Subcutaneous adipose tissue (tissue), 4 donors: ENCODE results near the gene DDX24. TPM values are rescaled to one million over a fixed set of nuclear protein-coding genes. Genes with fewer than 3 reads are reported as not detected.

Experiments used
- CTCF ChIP-seq: fragments of 450-650 bp; IDR thresholded peaks from one replicate; pipeline ENCODE4 v1.5.1; 2016; ENCODE audit warnings: low read depth, mild to moderate bottlenecking, control low read depth, antibody characterized with exemption, moderate library complexity
- total RNA-seq, 4 donors: library from RNA; depleted of rRNA; stranded (reverse); fragments of >200 nt; gene quantifications; one replicate each; pipeline ENCODE4 v1.1.0, GENCODE V29; 2016

The DDX24 gene
- total RNA-seq, 4 donors from 2014 or later = 119 to 133 (median 126) TPM

- no peak for TF ChIP-seq CTCF
Observed at GRCh38 chr14:94036313-94037167, 44.5 kb downstream of the DDX24 start.

GRCh38 chr14:94034886-94035285 is 46.1 kb downstream of the DDX24 start:
- no peak for TF ChIP-seq CTCF

GRCh38 chr14:94031883-94032279 is 49.1 kb downstream of the DDX24 start:
- TF ChIP-seq CTCF = no peak

GRCh38 chr14:94031161-94031882 is 49.7 kb downstream of the DDX24 start:
- no peak for TF ChIP-seq CTCF

GRCh38 chr14:94030571-94030970 is 50.4 kb downstream of the DDX24 start:
- TF ChIP-seq CTCF = no peak

GRCh38 chr14:94029671-94030203 is 51.3 kb downstream of the DDX24 start:
- no peak for TF ChIP-seq CTCF

- no peak for TF ChIP-seq CTCF
Observed at GRCh38 chr14:94029265-94029664, 51.7 kb downstream of the DDX24 start.
